Liver (tissue), 9 donors: Measurements from ENCODE around the gene STEAP3. TPM values are rescaled to one million over a fixed set of nuclear protein-coding genes. Genes with fewer than 3 reads are reported as not detected.

Source experiments
- DNase-seq: peaks from one replicate; pipeline ENCODE4 v3.0.0-alpha.2; 2017; ENCODE audit warnings: low spot score
- H3K27ac ChIP-seq, 2 donors: one replicate each; pipeline ENCODE4 v1.7.0; 2013; ENCODE audit warnings: inconsistent platforms in 2 of 2, low read length in 2 of 2, control low read depth in 1 of 2, low read depth in 1 of 2, mild to moderate bottlenecking in 1 of 2
- H3K27me3 ChIP-seq, 4 donors: one replicate each; pipeline versions ENCODE4 v1.6.1 to v1.7.0; 2013; ENCODE audit warnings: low read length in 3 of 4, inconsistent platforms in 1 of 4, mild to moderate bottlenecking in 1 of 4, moderate library complexity in 1 of 4; ENCODE audit not compliant: control insufficient read depth in 4 of 4, insufficient read depth in 4 of 4
- H3K36me3 ChIP-seq, 4 donors: one replicate each; pipeline versions ENCODE4 v1.6.1 to v1.7.0; 2013; ENCODE audit warnings: low read length in 3 of 4, mild to moderate bottlenecking in 3 of 4, low read depth in 1 of 4, moderate library complexity in 1 of 4; ENCODE audit not compliant: control insufficient read depth in 4 of 4, insufficient read depth in 3 of 4
- H3K4me1 ChIP-seq, 4 donors: one replicate each; pipeline versions ENCODE4 v1.6.1 to v1.7.0; 2013; ENCODE audit warnings: low read length in 3 of 4, mild to moderate bottlenecking in 3 of 4, moderate library complexity in 1 of 4; ENCODE audit not compliant: control insufficient read depth in 4 of 4, insufficient read depth in 4 of 4
- H3K4me3 ChIP-seq, 3 donors: one replicate each; pipeline versions ENCODE4 v1.6.1 to v1.7.0; 2013; ENCODE audit warnings: low read length in 3 of 3, control low read depth in 1 of 3, low read depth in 1 of 3, mild to moderate bottlenecking in 1 of 3
- H3K9ac ChIP-seq, 2 donors: one replicate each; pipeline ENCODE4 v1.7.0; 2013; ENCODE audit warnings: low read length in 2 of 2, mild to moderate bottlenecking in 2 of 2, moderate library complexity in 2 of 2, control low read depth in 1 of 2, low read depth in 1 of 2
- H3K9me3 ChIP-seq, 4 donors: one replicate each; pipeline versions ENCODE4 v1.6.1 to v1.7.0; 2013; ENCODE audit warnings: low read length in 3 of 4; ENCODE audit not compliant: control insufficient read depth in 4 of 4
- EGR1 ChIP-seq, 2 donors: IDR thresholded peaks; 2 replicates each; pipeline ENCODE4 v1.6.1; 2016 to 2018; ENCODE audit warnings: antibody characterized with exemption in 2 of 2, low read depth in 2 of 2
- FOXA1 ChIP-seq: IDR thresholded peaks from 2 replicates; pipeline ENCODE4 v1.6.1; 2016; ENCODE audit warnings: antibody characterized with exemption
- FOXA2 ChIP-seq: IDR thresholded peaks from 2 replicates; pipeline ENCODE4 v1.6.1; 2016; ENCODE audit warnings: antibody characterized with exemption
- GABPA ChIP-seq, 2 donors: IDR thresholded peaks in 1 of 2; conservative IDR thresholded peaks in 1 of 2; 2 replicates each; pipeline ENCODE4 v1.6.1; 2016; ENCODE audit warnings: antibody characterized with exemption in 2 of 2, mild to moderate bottlenecking in 1 of 2, moderate library complexity in 1 of 2
- HNF4A ChIP-seq, 2 donors: conservative IDR thresholded peaks; 2 replicates each; pipeline ENCODE4 v1.6.1; 2016; ENCODE audit warnings: antibody characterized with exemption in 2 of 2, mild to moderate bottlenecking in 2 of 2
- HNF4G ChIP-seq: IDR thresholded peaks from 2 replicates; pipeline ENCODE4 v1.6.1; 2016; ENCODE audit warnings: antibody characterized with exemption
- JUND ChIP-seq, 2 donors: IDR thresholded peaks; 2 replicates each; pipeline ENCODE4 v1.6.1; 2016; ENCODE audit warnings: antibody characterized with exemption in 2 of 2
- NR2F2 ChIP-seq: IDR thresholded peaks from 2 replicates; pipeline ENCODE4 v1.6.1; 2016; ENCODE audit warnings: antibody characterized with exemption
- RAD21 ChIP-seq, 2 donors: IDR thresholded peaks; 2 replicates each; pipeline ENCODE4 v1.6.1; 2016; ENCODE audit warnings: antibody characterized with exemption in 2 of 2, mild to moderate bottlenecking in 2 of 2
- RXRA ChIP-seq, 2 donors: IDR thresholded peaks; 2 replicates each; pipeline ENCODE4 v1.6.1; 2017 to 2018; ENCODE audit warnings: antibody characterized with exemption in 2 of 2, mild to moderate bottlenecking in 1 of 2
- SP1 ChIP-seq: IDR thresholded peaks from 2 replicates; pipeline ENCODE4 v1.6.1; 2018; ENCODE audit warnings: antibody characterized with exemption, mild to moderate bottlenecking
- TAF1 ChIP-seq: conservative IDR thresholded peaks from 2 replicates; pipeline ENCODE4 v1.6.1; 2016; ENCODE audit warnings: antibody characterized with exemption, mild to moderate bottlenecking
- YY1 ChIP-seq: IDR thresholded peaks from 2 replicates; pipeline ENCODE4 v1.6.1; 2016; ENCODE audit warnings: antibody characterized with exemption, mild to moderate bottlenecking
- WGBS: extraction: QIAGEN DNeasy Blood & Tissue Kit; methylation state at CpG from one replicate; pipeline ENCODE4 v1.1.7; 2013; 5-methylcytosine and 5-hydroxymethylcytosine counted together
- polyA plus RNA-seq, 2 donors: library from polyadenylated mRNA; stranded (reverse) in 1 of 2; unstranded in 1 of 2; fragments of 200-250 nt in 1 of 2; fragments of >200 nt in 1 of 2; fragmentation: Nextera tagmentation in 1 of 2; extraction: Ambion mirVana in 1 of 2; gene quantifications; one replicate each; pipeline versions ENCODE4 v1.2.1 to v1.2.3, GENCODE V29; 2013 to 2015
- total RNA-seq, 2 donors: library from RNA; depleted of rRNA; stranded (reverse); fragments of >200 nt; gene quantifications; one replicate each; pipeline ENCODE4 v1.2.3, GENCODE V29; 2014
- TF ChIP-seq, protein P1 (sequence below): IDR thresholded peaks from 2 replicates; pipeline ENCODE4 v1.6.1; 2016; ENCODE audit warnings: antibody characterized with exemption, mild to moderate bottlenecking
- TF ChIP-seq, protein P2 (sequence below): IDR thresholded peaks from 2 replicates; pipeline ENCODE4 v1.6.1; 2016; ENCODE audit warnings: antibody characterized with exemption
- TF ChIP-seq, protein P3 (sequence below): IDR thresholded peaks from 2 replicates; pipeline ENCODE4 v1.6.1; 2016; ENCODE audit warnings: antibody characterized with exemption
- TF ChIP-seq, protein P4 (sequence below): fragments of 150-350 bp; IDR thresholded peaks from 2 replicates; pipeline ENCODE4 v1.5.1; 2017; ENCODE audit warnings: improper control_type of control experiment, low read depth, low read length; ENCODE audit not compliant: missing input control
- donor health status: healthy.
- donor health status: healthy.
- donor health status: healthy.
- donor health status: healthy.
- donor health status: healthy.

Gene STEAP3
- total and polyA plus RNA-seq, 4 donors: 44.4 to 158 (median 113) TPM

DNA sequence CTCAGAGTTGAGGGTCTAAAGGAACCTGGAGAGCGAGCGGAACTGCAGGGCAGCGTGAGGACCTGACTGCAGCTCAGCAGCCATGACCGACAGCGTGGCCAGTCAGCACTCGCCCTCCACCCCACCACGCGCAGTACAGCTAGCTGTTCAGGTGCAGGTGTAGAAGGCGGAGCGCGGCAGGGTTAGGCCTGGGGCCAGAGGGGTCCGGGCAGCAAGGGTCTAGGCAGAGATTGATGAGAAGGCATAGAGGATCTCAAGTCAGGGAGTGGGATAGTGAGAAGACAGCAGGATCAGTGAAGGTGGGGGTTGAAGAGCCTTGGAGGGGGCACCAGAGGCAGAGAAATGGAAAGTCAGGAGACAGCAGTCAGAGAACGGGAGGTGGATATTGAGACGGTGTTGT is 71.0 kb downstream of the STEAP3 start (continued):
- TF ChIP-seq GABPA (IDR thresholded peaks at IDR 0.05 in 1 of 2, conservative IDR thresholded peaks at IDR 0.05 in 1 of 2): no peak

DNA sequence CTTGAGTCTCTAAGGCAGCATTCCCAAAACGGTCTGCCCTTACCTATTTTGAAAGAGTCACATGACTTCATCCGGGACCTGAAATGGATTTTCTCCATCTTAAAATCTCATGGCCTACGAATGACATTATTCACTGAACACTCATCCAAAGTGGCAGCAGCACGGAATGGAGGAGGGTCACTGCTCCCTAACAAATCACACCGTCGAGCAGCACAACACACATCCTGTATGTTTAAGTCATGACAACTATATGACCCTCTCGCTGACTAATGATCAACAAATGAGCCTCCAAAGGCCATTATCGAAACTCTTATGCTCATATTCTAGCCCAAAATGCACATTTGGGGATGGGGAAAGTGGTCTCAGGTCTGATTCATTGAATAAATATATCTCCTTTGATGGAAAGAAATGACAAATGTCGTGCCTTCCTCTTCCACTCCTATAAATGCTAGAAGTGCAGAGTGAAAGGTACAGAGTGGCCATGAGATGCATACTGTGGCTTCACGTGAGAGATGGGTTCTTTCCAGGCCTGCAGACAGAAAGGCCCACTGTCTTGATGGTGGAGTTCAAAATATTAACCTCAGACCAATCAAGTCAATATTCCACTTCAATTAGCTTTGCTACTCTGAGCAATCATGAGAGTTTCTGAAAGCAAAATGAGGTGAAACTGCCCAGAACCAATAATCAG is 72.2 kb downstream of the STEAP3 start:
- TF ChIP-seq, protein P1, sequence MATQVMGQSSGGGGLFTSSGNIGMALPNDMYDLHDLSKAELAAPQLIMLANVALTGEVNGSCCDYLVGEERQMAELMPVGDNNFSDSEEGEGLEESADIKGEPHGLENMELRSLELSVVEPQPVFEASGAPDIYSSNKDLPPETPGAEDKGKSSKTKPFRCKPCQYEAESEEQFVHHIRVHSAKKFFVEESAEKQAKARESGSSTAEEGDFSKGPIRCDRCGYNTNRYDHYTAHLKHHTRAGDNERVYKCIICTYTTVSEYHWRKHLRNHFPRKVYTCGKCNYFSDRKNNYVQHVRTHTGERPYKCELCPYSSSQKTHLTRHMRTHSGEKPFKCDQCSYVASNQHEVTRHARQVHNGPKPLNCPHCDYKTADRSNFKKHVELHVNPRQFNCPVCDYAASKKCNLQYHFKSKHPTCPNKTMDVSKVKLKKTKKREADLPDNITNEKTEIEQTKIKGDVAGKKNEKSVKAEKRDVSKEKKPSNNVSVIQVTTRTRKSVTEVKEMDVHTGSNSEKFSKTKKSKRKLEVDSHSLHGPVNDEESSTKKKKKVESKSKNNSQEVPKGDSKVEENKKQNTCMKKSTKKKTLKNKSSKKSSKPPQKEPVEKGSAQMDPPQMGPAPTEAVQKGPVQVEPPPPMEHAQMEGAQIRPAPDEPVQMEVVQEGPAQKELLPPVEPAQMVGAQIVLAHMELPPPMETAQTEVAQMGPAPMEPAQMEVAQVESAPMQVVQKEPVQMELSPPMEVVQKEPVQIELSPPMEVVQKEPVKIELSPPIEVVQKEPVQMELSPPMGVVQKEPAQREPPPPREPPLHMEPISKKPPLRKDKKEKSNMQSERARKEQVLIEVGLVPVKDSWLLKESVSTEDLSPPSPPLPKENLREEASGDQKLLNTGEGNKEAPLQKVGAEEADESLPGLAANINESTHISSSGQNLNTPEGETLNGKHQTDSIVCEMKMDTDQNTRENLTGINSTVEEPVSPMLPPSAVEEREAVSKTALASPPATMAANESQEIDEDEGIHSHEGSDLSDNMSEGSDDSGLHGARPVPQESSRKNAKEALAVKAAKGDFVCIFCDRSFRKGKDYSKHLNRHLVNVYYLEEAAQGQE: no peak
- TF ChIP-seq TAF1 (no peak), RAD21 (IDR thresholded peaks at IDR 0.05) (no peak), SP1 (no peak), EGR1 (IDR thresholded peaks at IDR 0.05; ENCODE audit: low read depth in 2 of 2) (no peak), NR2F2 (no peak), RXRA (IDR thresholded peaks at IDR 0.05) (no peak), HNF4A (conservative IDR thresholded peaks at IDR 0.05) (no peak), JUND (IDR thresholded peaks at IDR 0.05) (no peak), FOXA1 (no peak), GABPA (IDR thresholded peaks at IDR 0.05 in 1 of 2, conservative IDR thresholded peaks at IDR 0.05 in 1 of 2) (no peak), HNF4G (no peak), YY1 (no peak), FOXA2 (no peak)
- TF ChIP-seq, protein P2, sequence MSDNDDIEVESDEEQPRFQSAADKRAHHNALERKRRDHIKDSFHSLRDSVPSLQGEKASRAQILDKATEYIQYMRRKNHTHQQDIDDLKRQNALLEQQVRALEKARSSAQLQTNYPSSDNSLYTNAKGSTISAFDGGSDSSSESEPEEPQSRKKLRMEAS: no peak
- TF ChIP-seq, protein P3, sequence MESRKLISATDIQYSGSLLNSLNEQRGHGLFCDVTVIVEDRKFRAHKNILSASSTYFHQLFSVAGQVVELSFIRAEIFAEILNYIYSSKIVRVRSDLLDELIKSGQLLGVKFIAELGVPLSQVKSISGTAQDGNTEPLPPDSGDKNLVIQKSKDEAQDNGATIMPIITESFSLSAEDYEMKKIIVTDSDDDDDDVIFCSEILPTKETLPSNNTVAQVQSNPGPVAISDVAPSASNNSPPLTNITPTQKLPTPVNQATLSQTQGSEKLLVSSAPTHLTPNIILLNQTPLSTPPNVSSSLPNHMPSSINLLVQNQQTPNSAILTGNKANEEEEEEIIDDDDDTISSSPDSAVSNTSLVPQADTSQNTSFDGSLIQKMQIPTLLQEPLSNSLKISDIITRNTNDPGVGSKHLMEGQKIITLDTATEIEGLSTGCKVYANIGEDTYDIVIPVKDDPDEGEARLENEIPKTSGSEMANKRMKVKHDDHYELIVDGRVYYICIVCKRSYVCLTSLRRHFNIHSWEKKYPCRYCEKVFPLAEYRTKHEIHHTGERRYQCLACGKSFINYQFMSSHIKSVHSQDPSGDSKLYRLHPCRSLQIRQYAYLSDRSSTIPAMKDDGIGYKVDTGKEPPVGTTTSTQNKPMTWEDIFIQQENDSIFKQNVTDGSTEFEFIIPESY: no peak
- TF ChIP-seq, protein P4, sequence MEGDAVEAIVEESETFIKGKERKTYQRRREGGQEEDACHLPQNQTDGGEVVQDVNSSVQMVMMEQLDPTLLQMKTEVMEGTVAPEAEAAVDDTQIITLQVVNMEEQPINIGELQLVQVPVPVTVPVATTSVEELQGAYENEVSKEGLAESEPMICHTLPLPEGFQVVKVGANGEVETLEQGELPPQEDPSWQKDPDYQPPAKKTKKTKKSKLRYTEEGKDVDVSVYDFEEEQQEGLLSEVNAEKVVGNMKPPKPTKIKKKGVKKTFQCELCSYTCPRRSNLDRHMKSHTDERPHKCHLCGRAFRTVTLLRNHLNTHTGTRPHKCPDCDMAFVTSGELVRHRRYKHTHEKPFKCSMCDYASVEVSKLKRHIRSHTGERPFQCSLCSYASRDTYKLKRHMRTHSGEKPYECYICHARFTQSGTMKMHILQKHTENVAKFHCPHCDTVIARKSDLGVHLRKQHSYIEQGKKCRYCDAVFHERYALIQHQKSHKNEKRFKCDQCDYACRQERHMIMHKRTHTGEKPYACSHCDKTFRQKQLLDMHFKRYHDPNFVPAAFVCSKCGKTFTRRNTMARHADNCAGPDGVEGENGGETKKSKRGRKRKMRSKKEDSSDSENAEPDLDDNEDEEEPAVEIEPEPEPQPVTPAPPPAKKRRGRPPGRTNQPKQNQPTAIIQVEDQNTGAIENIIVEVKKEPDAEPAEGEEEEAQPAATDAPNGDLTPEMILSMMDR: no peak

More for the DNA sequence above, 72.2 kb downstream of the STEAP3 start:
- Histone ChIP-seq H3K9me3 (no peaks in the 10 kb centered on the region), H3K27ac (no peak overlapping the region), H3K9ac (no peak overlapping the region), H3K27me3 (no peaks in the 10 kb centered on the region), H3K4me1 (peaks cover 0 to 14% (median 7%) of the 10 kb centered on the region in 4 donors), H3K4me3 (no peak overlapping the region), H3K36me3 (no peaks in the 10 kb centered on the region)
- no peak for DNase-seq
- WGBS: 93% methylated on average over 10 of the region's 10 CpGs
